Sigmoid colon (tissue), 4 donors: ENCODE results near the gene MROH7.

Experiments
- EP300 ChIP-seq, 4 donors: sonication (generic); formaldehyde crosslinking; IDR thresholded peaks; one replicate each; pipeline ENCODE4 v1.6.1; 2017; ENCODE audit warnings: antibody characterized with exemption in 4 of 4
- POLR2A ChIP-seq, 2 donors: fragments of 450-650 bp; IDR thresholded peaks; one replicate each; pipeline ENCODE4 v1.6.1; 2016; ENCODE audit warnings: antibody characterized with exemption in 2 of 2, mild to moderate bottlenecking in 2 of 2, moderate library complexity in 2 of 2
- POLR2AphosphoS5 ChIP-seq, 4 donors: sonication (generic); formaldehyde crosslinking; IDR thresholded peaks; one replicate each; pipeline ENCODE4 v1.6.1; 2017; ENCODE audit warnings: antibody characterized with exemption in 4 of 4
- TF ChIP-seq, protein P1 (sequence below), 4 experiments: fragments of 450-650 bp in 3 of 4; fragments of 200-600 bp in 1 of 4; IDR thresholded peaks; one replicate each; pipeline ENCODE4 v1.5.1; 2016 to 2019; ENCODE audit warnings: antibody characterized with exemption in 4 of 4, mild to moderate bottlenecking in 3 of 4, moderate library complexity in 2 of 4

- TF ChIP-seq, protein P1, sequence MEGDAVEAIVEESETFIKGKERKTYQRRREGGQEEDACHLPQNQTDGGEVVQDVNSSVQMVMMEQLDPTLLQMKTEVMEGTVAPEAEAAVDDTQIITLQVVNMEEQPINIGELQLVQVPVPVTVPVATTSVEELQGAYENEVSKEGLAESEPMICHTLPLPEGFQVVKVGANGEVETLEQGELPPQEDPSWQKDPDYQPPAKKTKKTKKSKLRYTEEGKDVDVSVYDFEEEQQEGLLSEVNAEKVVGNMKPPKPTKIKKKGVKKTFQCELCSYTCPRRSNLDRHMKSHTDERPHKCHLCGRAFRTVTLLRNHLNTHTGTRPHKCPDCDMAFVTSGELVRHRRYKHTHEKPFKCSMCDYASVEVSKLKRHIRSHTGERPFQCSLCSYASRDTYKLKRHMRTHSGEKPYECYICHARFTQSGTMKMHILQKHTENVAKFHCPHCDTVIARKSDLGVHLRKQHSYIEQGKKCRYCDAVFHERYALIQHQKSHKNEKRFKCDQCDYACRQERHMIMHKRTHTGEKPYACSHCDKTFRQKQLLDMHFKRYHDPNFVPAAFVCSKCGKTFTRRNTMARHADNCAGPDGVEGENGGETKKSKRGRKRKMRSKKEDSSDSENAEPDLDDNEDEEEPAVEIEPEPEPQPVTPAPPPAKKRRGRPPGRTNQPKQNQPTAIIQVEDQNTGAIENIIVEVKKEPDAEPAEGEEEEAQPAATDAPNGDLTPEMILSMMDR (IDR thresholded peaks at IDR 0.05) = no peak
- TF ChIP-seq POLR2AphosphoS5 (IDR thresholded peaks at IDR 0.05) (no peak), POLR2A (IDR thresholded peaks at IDR 0.05) (no peak), EP300 (IDR thresholded peaks at IDR 0.05) (no peak)
These were observed 41.9 kb downstream of the MROH7 start for GRCh38 chr1:54683453-54683852.
